CD14-positive monocyte (primary cell): ENCODE data around the gene GRIA1. TPM values are rescaled to one million over a fixed set of nuclear protein-coding genes. Genes with fewer than 3 reads are reported as not detected.

Experiments
- DNase-seq, 3 donors: peaks; one replicate each; pipeline ENCODE4 v3.0.0-alpha.2; 2011 to 2022
- H2AFZ ChIP-seq: 2 replicates; pipeline ENCODE4 v1.6.0; 2012; ENCODE audit warnings: mild to moderate bottlenecking, low read depth, low read length, inconsistent platforms; ENCODE audit not compliant: insufficient read depth, poor library complexity, severe bottlenecking
- H3K27ac ChIP-seq, 2 donors: 1 replicate in 1 of 2; 2 replicates in 1 of 2; pipeline ENCODE4 v1.5.1; 2012 to 2013; ENCODE audit warnings: low read length in 2 of 2, control low read depth in 1 of 2, inconsistent platforms in 1 of 2, low read depth in 1 of 2, mild to moderate bottlenecking in 1 of 2
- H3K27me3 ChIP-seq, 2 donors: one replicate each; pipeline versions ENCODE4 v1.6.0 to v1.6.1; 2011 to 2013; ENCODE audit warnings: low read length in 2 of 2; ENCODE audit not compliant: control insufficient read depth in 2 of 2, insufficient read depth in 2 of 2
- H3K36me3 ChIP-seq, 2 donors: replicated peaks in 1 of 2; 1 replicate in 1 of 2; 2 replicates in 1 of 2; pipeline versions ENCODE4 v1.5.1 to v1.6.1; 2012 to 2013; ENCODE audit warnings: low read length in 2 of 2, control low read depth in 1 of 2, inconsistent platforms in 1 of 2, mild to moderate bottlenecking in 1 of 2; ENCODE audit not compliant: insufficient read depth in 2 of 2, control insufficient read depth in 1 of 2
- H3K4me1 ChIP-seq, 2 donors: 1 replicate in 1 of 2; 2 replicates in 1 of 2; pipeline versions ENCODE4 v1.5.1 to v1.6.1; 2012 to 2013; ENCODE audit warnings: low read length in 2 of 2, control low read depth in 1 of 2, inconsistent platforms in 1 of 2, mild to moderate bottlenecking in 1 of 2, moderate library complexity in 1 of 2; ENCODE audit not compliant: insufficient read depth in 2 of 2, control insufficient read depth in 1 of 2
- H3K4me2 ChIP-seq: replicated peaks from 2 replicates; pipeline ENCODE3; 2012; ENCODE audit warnings: low read length, moderate library complexity, mild to moderate bottlenecking; ENCODE audit not compliant: poor library complexity, severe bottlenecking; ENCODE audit errors: extremely low read depth
- H3K4me3 ChIP-seq, 3 experiments: fragments of 200-600 bp in 1 of 3; sonication (generic) in 1 of 3; replicated peaks in 1 of 3; 1 replicate in 2 of 3; 2 replicates in 1 of 3; pipeline ENCODE4 v1.5.1; 2011 to 2013; ENCODE audit warnings: low read length in 3 of 3, mild to moderate bottlenecking in 3 of 3, control low read depth in 2 of 3, low read depth in 2 of 3, inconsistent platforms in 1 of 3, moderate library complexity in 1 of 3
- H3K79me2 ChIP-seq: 2 replicates; pipeline ENCODE4 v1.6.0; 2012; ENCODE audit warnings: mild to moderate bottlenecking, control low read depth, inconsistent platforms, low read length, moderate library complexity; ENCODE audit not compliant: insufficient read depth
- H3K9ac ChIP-seq: 2 replicates; pipeline ENCODE4 v1.6.0; 2017; ENCODE audit warnings: low read length, mild to moderate bottlenecking; ENCODE audit not compliant: insufficient read depth, poor library complexity, severe bottlenecking
- H3K9me3 ChIP-seq, 2 donors: replicated peaks in 1 of 2; 1 replicate in 1 of 2; 2 replicates in 1 of 2; pipeline versions ENCODE4 v1.5.1 to v1.6.1; 2012 to 2013; ENCODE audit warnings: low read length in 2 of 2, control low read depth in 1 of 2; ENCODE audit not compliant: control insufficient read depth in 1 of 2, insufficient read depth in 1 of 2
- H4K20me1 ChIP-seq: 2 replicates; pipeline ENCODE4 v1.6.0; 2012; ENCODE audit warnings: mild to moderate bottlenecking, low read length, control low read depth, moderate library complexity; ENCODE audit not compliant: insufficient read depth
- H3K27ac Mint-ChIP-seq, 7 donors: one replicate each; pipeline ENCODE4 v1.8.0; 2020; ENCODE audit warnings: mild to moderate bottlenecking in 7 of 7, mixed read lengths in 7 of 7, moderate library complexity in 6 of 7, inconsistent platforms in 2 of 7
- H3K27me3 Mint-ChIP-seq, 3 donors: one replicate each; pipeline ENCODE4 v1.8.0; 2021 to 2022; ENCODE audit warnings: low read depth in 3 of 3, mild to moderate bottlenecking in 3 of 3, mixed read lengths in 3 of 3, moderate library complexity in 3 of 3, inconsistent platforms in 1 of 3
- H3K36me3 Mint-ChIP-seq, 2 donors: one replicate each; pipeline ENCODE4 v1.8.0; 2020; ENCODE audit warnings: mixed read lengths in 2 of 2, inconsistent platforms in 1 of 2, mild to moderate bottlenecking in 1 of 2
- H3K4me1 Mint-ChIP-seq: one replicate; pipeline ENCODE4 v1.8.0; 2020; ENCODE audit warnings: mild to moderate bottlenecking, mixed read lengths
- H3K4me3 Mint-ChIP-seq, 2 donors: one replicate each; pipeline ENCODE4 v1.8.0; 2020; ENCODE audit warnings: mild to moderate bottlenecking in 2 of 2, mixed read lengths in 2 of 2, moderate library complexity in 1 of 2
- H3K9me3 Mint-ChIP-seq, 7 donors: one replicate each; pipeline ENCODE4 v1.8.0; 2020 to 2022; ENCODE audit warnings: mixed read lengths in 7 of 7, mild to moderate bottlenecking in 6 of 7, moderate library complexity in 6 of 7, inconsistent platforms in 2 of 7
- CTCF ChIP-seq: fragments of 200-600 bp; IDR thresholded peaks from one replicate; pipeline ENCODE4 v1.8.0; 2022; ENCODE audit warnings: antibody characterized with exemption, mild to moderate bottlenecking
- WGBS: methylation state at CpG from one replicate; pipeline ENCODE4 v1.1.5; 2013; ENCODE audit warnings: missing lambda C conversion rate; ENCODE audit not compliant: insufficient coverage; 5-methylcytosine and 5-hydroxymethylcytosine counted together
- intact Hi-C, 2 donors: fragments of 100-400 bp; cut with micrococcal nuclease; formaldehyde crosslinking; loops; one replicate each; pipeline versions ENCODE4 v1.15.0 to v1.15.1; 2023
- polyA plus RNA-seq, 3 donors: library from polyadenylated mRNA; depleted of rRNA in 1 of 3; unstranded in 2 of 3; stranded (reverse) in 1 of 3; fragments of 300-500 nt in 2 of 3; fragments of >200 nt in 1 of 3; fragmentation: Illumina TruSeq in 2 of 3; gene quantifications; 1 replicate in 2 of 3; 2 replicates in 1 of 3; pipeline ENCODE4 v1.2.3, GENCODE V29; 2012 to 2021

The GRIA1 gene
- polyA plus RNA-seq, 3 donors, result not detected

- no peak overlapping the region for H3K27ac Mint-ChIP-seq
- H3K4me3 ChIP-seq, result no peak overlapping the region
- H4K20me1 ChIP-seq, result no peaks in the 10 kb centered on the region
- peaks cover 0 to 3% (median 0%) of the 10 kb centered on the region in 7 donors for H3K9me3 Mint-ChIP-seq
- peaks cover 0 to 1% (median 0%) of the 10 kb centered on the region in 3 donors for H3K27me3 Mint-ChIP-seq
- H3K27ac ChIP-seq, result no peak overlapping the region
- 66% methylated on average over 5 of the region's 6 CpGs for WGBS
- H3K9ac ChIP-seq, result no peak overlapping the region
- H3K27me3 ChIP-seq, result no peaks in the 10 kb centered on the region
- H3K4me2 ChIP-seq, result no peak overlapping the region
- no peak overlapping the region for H2AFZ ChIP-seq
- H3K36me3 Mint-ChIP-seq, result no peaks in the 10 kb centered on the region
- intact Hi-C loops, result no loop called here
- TF ChIP-seq CTCF, result no peak
- no peaks in the 10 kb centered on the region for H3K4me1 ChIP-seq
- H3K79me2 ChIP-seq, result no peaks in the 10 kb centered on the region
- no peaks in the 10 kb centered on the region for H3K36me3 ChIP-seq
- H3K9me3 ChIP-seq, result no peaks in the 10 kb centered on the region
- peaks cover 2% of the 10 kb centered on the region for H3K4me1 Mint-ChIP-seq
- no peak for DNase-seq
- H3K4me3 Mint-ChIP-seq, result no peak overlapping the region
These were observed 65.1 kb downstream of the GRIA1 start for GRCh38 chr5:153555420-153556114.

- H3K4me1 ChIP-seq, result no peaks in the 10 kb centered on the region
- H4K20me1 ChIP-seq, result no peaks in the 10 kb centered on the region
- no peak overlapping the region for H3K27ac Mint-ChIP-seq
- no peaks in the 10 kb centered on the region for H3K36me3 ChIP-seq
- 71% methylated on average over 3 of the region's 3 CpGs for WGBS
- no peak overlapping the region for H3K27ac ChIP-seq
- no peak overlapping the region for H2AFZ ChIP-seq
- no peaks in the 10 kb centered on the region for H3K79me2 ChIP-seq
- H3K4me2 ChIP-seq, result no peak overlapping the region
- H3K9me3 Mint-ChIP-seq, result peaks cover 0 to 10% (median 3%) of the 10 kb centered on the region in 7 donors
- DNase-seq, result no peak
- intact Hi-C loops, result no loop called here
- H3K36me3 Mint-ChIP-seq, result no peaks in the 10 kb centered on the region
- TF ChIP-seq CTCF, result no peak
- no peak overlapping the region for H3K4me3 Mint-ChIP-seq
- peaks cover 0 to 1% (median 0%) of the 10 kb centered on the region in 3 donors for H3K27me3 Mint-ChIP-seq
- H3K4me1 Mint-ChIP-seq, result peaks cover 2% of the 10 kb centered on the region
- no peak overlapping the region for H3K9ac ChIP-seq
- no peaks in the 10 kb centered on the region for H3K27me3 ChIP-seq
- no peak overlapping the region for H3K4me3 ChIP-seq
- H3K9me3 ChIP-seq, result no peaks in the 10 kb centered on the region
These were observed 68.5 kb downstream of the GRIA1 start for GRCh38 chr5:153558957-153559356.
